GM12875 (cell line): ENCODE data around the gene TMEM81.

Source experiments
- H3K4me3 ChIP-seq: one replicate; pipeline ENCODE4 v1.5.1; 2011; ENCODE audit warnings: low read depth, low read length, control low read depth
- TF ChIP-seq, protein P1 (sequence below): IDR thresholded peaks from 2 replicates; pipeline ENCODE4 v1.5.1; 2011; ENCODE audit warnings: low read depth, mild to moderate bottlenecking, control low read depth, inconsistent platforms, low read length, moderate library complexity, borderline replicate concordance; ENCODE audit not compliant: insufficient read depth

The TMEM81 gene

DNA sequence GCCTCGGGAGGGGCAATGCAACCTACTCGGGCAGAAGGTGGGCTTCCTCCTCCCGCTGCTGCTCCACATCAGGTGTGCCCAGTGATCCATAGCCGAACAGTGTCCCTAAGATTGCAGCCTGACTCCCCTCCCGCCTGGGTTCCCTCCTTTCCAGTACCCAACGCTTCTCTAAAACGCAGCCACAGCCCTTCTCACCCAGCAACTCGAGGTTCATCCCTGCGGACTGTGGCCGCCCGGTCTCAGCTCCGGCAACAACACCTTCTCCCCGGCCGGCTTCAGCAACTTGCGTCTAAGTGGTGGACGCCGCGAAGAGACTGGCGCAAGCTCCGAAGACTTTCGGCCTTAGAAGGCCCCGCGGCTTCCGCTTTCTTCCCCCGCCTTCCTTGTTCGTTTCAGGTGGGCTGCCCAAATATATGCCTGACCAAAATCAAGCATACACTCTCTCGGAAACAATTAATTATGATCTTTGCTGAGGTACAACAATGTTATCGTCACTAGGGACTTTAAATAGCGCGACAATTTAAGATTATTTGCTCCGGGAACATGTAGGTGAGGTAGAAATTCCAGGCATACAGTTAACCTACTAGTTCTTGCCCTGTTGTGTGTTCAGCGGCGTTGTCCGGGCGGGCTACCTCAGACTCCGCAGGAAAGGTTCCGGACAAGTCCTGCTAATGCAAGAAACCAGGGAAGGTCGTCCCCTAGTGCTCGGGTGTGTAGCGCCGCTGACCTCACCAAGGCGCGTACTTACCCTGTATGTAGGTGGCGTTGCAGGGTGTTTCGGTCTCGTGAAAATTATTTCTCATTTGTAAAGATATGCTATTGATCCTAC lies 37.6 kb upstream of the TMEM81 start, which contains the start of gene RBBP5:
RBBP5 (minus strand) TSS at position 319 of the 829 bp plus-strand sequence; CDS start at position 214, 105 bp downstream.
- TF ChIP-seq, protein P1, sequence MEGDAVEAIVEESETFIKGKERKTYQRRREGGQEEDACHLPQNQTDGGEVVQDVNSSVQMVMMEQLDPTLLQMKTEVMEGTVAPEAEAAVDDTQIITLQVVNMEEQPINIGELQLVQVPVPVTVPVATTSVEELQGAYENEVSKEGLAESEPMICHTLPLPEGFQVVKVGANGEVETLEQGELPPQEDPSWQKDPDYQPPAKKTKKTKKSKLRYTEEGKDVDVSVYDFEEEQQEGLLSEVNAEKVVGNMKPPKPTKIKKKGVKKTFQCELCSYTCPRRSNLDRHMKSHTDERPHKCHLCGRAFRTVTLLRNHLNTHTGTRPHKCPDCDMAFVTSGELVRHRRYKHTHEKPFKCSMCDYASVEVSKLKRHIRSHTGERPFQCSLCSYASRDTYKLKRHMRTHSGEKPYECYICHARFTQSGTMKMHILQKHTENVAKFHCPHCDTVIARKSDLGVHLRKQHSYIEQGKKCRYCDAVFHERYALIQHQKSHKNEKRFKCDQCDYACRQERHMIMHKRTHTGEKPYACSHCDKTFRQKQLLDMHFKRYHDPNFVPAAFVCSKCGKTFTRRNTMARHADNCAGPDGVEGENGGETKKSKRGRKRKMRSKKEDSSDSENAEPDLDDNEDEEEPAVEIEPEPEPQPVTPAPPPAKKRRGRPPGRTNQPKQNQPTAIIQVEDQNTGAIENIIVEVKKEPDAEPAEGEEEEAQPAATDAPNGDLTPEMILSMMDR, result peak; percentile 85

DNA sequence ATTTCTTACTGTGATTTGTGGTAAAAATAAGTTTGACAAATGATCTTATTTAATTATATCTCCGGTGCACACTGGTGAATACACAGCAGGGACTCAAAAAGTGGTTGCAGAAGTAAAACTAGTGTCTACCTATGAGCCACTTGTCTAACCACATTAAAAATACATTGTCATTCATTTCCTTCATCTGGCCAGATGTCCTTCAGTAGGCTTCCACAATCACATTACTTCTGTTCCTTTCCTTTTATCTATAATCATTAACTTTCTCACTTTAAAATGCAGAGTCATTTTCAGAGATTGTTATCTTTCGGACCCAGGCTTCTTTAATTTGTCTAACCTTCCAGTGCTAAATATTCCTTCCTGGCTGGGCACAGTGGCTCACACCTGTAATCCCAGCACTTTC lies 34.5 kb upstream of the TMEM81 start:
- TF ChIP-seq, protein P1, result no peak

More for the DNA sequence above, 37.6 kb upstream of the TMEM81 start, which contains the start of gene RBBP5:
- peak within 1 kb of the TSS; percentile 95 for H3K4me3 ChIP-seq

DNA sequence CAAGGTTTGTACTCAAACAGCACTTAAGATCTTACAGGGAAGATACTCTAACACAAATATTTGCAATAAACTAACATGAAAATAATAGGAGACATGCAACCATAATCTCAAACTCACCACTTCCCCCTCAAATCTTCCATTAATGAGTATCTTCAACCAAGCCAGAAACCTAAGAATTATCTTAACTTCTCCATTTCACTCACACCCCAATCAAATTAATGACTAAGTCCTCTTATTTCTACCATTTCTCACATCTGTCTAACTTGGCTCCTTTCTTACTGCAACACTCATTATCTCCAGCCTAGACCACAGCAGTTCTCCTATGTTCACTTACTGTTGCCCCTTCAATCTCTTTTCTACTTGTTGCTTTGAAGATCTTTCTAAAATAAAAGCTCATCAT lies 27.1 kb upstream of the TMEM81 start:
- no peak overlapping the region for H3K4me3 ChIP-seq
- TF ChIP-seq, protein P1, result no peak

More for the DNA sequence above, 34.5 kb upstream of the TMEM81 start:
- no peak overlapping the region for H3K4me3 ChIP-seq

DNA sequence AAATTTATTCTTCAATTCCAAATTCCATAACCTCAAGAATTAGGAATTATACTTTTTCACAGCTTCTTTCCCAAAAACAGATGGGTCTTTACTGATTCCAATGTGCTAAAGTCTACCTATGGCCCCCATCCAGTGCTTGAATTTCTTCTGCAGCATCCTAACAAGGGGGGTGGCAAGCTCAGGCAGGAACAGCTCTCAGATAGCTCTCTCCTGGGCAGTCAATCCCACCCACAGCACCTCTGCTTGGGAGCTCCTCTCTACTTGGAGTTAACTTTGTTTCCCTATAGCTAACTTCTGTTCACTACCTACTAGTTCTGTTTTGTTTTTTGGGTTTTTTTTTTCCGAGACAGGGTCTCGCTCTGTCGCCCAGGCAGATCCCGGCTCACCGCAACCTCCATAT lies 25.5 kb upstream of the TMEM81 start:
- H3K4me3 ChIP-seq, result no peak overlapping the region
- TF ChIP-seq, protein P1, result no peak

DNA sequence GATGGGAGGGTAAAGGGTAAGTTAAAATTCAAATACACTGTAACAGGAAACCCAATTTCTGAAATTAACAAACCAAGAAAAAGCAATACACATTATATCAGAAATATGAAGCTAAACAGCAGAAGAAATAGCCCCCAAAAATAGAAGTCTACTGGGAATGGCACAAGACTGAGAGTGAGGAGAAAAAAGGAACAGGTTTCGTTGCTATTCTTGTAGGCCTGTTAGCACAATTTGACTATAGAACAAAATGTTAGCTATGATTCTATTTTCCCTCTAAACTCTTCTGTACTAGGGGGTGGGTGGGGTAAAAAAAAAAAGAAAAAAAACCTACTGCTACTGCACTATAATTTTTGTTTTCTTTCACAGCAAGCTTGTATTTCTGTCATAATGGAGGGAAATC lies 25.0 kb upstream of the TMEM81 start:
- H3K4me3 ChIP-seq, result no peak overlapping the region
- TF ChIP-seq, protein P1, result no peak

DNA sequence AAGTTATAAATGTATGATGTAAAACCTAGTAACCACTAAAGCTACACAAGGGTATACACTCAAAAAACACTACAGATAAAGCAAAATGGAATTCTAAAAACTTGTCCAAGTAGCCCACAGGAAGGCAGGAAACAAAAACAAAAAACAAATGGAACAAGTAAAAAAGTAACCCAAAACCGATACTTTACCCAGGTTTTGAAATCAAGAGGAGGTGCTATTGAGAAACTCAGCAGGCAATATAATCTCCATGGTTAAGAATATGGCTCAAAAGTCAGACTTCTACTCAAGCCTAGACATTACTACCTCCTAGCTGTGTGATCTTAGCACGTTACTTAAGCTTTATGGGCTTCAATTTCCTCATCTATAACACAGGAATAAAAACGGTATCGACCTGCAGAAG lies 24.2 kb upstream of the TMEM81 start:
- TF ChIP-seq, protein P1, result no peak
- no peak overlapping the region for H3K4me3 ChIP-seq

DNA sequence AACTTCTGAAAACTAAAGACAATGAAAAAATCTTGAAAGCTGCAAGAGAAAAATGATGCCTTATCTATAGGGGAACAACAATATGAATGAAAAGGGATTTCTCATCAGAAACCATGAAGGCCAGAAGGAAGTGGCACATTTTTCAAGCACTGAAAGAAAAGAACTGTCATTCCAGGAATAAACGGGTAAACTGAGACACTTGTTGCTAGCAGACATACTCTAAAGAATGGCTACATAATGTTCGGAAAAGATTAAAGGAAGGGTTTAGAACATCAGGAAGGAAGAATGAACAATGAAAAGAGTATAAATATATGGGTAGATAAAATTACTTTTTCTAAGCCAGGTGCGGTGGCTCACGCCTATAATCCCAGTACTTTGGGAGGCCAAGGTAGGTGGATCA lies 23.1 kb upstream of the TMEM81 start:
- no peak overlapping the region for H3K4me3 ChIP-seq
- TF ChIP-seq, protein P1, result no peak
